GM21786 (cell line): ENCODE measurements around the gene NOTUM.

Source experiments
- ATAC-seq: cut with Tn5 transposase; IDR thresholded peaks from one replicate; pipeline ENCODE4 v1.9.1; 2021; ENCODE audit not compliant: unreplicated experiment

NOTUM gene

DNA sequence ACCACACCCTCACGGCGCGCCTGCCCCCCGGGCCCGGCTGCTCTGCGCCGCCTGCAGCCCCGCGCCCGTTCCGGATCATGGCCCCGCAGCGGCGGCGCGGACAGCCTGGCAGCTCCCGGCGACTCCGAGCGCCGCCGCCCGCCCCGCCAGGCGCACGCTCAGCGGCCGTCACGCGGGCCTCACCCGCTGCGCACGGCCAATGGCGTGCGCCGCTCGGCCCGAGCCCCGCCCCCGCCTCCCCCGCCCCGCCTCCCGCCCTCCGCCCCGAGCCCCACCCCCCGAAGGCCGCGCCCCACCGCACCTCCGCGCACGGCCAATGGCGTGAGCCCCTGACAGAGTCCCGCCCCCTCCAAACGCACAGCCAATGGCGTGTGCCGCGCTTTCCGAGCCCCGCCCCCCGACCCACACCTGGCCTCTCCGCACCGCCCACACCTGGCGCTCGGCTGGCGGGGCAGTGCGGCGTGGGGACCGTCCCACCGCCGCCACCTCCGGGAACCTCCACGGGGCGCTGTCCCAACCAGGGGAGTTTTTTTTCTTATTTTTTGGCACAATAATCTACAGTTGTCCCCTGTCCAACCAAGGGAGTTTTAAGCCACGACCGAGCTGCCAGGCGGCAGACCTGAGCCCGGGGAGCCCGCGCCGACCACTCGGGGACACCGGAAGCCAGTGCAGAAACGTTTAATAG is 49.6 kb downstream of the NOTUM start, which contains the start of gene PCYT2:
TSS of gene PCYT2 (minus strand) at position 123 of the 685 bp plus-strand sequence. CDS start at position 79, 44 bp downstream.
- peak; percentile 74 for ATAC-seq

DNA sequence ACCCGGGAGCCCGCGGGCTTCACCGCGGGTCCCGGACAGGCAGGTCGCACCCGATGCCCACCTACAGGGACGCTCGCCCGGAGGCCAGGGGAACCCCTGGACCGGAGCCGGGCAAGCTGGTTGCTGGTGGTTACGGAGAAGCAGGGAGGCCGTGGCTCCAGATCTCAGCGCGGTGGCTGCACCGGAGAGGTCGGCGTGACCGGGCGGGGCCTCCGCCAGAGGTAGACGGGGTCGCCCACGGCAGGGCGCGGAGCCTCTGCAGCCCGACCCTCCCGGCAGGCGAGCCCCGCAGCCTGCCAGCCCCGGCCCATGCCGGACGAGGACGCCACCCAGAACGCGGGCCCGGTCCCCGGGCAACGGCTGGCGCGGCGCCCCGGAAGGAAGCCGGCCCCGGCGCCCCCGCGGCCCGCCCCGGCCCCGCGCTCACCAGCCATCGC is 50.1 kb downstream of the NOTUM start:
- peak; percentile 28 for ATAC-seq

DNA sequence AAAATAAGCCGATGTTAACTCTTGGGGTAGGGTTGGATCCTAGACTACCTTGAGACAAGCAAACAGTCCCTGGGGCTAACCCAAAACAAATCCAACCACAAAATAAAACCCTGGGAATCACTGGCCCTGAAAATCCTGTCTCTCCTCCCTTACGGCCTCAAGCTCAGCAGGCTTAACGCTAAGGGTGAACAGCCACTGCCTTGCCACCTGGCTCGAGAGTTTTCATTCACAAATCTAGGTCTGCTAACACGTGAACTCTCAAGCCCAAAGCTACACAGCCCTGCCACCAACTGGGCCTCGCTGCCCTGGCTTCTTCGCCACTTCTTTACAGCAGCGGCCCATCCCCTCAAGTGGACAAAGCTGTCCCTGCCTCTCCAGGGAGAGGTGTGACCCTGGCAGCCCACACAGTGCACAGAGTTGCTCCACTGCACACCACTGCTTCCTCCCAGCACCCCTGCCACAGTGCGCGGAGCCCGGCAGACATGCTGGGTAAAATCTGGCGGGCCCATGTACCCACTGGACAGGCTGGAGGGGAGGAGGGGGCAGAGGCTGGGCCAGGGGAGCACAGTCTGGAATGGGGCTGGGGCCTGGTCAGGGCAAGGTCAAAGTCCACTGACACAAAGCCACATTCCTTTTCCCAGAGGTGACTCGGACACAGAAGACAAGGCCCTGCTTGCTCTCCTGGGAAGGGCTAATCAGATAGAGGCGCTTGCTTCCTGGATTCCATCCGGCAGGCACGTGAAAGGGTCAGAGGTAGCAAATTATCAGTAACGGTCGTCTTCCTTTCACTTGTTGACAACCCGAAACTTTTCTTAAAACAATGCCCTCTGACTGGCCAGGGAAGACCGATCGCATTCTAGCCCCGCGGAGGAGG is 50.8 kb downstream of the NOTUM start:
- ATAC-seq: no peak

DNA sequence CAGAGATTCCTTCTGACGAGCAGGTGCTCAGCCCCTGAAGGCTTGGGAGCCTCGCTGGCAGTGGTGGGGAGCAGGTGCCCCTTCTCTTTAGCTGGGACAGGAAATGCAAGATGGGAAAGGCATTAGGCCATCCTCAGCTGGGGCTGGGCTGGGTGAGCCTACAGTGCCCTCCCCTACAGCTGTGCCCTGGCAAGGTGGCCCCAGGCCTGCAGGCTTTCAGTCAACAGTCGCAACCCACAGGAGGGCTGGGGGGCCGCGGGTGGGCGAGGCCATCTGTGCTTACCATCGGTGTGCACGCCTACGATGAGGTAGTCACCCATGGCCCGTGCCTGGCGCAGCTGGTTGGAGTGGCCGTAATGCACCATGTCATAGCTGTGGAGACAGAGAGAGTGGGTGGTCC is 51.8 kb downstream of the NOTUM start:
- ATAC-seq: no peak

DNA sequence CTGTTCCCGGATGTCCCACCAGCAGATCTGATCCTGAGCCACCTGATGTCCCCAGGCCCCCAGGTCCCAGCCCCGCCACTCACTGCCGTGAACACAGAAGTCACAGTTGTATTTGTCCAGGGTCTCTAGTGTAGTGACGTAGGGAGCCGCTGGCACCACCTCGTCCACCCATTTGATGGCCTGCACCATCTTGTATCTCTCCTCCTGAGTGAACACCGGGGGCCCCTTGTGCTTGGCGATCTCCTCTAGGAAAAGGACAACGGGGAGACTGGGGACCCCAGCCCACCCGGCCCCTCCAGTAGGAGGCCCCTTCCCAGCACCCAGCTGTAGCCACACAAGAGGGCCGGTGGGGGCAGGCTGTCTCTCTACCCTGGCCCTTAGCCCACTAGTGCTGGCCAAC is 52.2 kb downstream of the NOTUM start:
- no peak for ATAC-seq

DNA sequence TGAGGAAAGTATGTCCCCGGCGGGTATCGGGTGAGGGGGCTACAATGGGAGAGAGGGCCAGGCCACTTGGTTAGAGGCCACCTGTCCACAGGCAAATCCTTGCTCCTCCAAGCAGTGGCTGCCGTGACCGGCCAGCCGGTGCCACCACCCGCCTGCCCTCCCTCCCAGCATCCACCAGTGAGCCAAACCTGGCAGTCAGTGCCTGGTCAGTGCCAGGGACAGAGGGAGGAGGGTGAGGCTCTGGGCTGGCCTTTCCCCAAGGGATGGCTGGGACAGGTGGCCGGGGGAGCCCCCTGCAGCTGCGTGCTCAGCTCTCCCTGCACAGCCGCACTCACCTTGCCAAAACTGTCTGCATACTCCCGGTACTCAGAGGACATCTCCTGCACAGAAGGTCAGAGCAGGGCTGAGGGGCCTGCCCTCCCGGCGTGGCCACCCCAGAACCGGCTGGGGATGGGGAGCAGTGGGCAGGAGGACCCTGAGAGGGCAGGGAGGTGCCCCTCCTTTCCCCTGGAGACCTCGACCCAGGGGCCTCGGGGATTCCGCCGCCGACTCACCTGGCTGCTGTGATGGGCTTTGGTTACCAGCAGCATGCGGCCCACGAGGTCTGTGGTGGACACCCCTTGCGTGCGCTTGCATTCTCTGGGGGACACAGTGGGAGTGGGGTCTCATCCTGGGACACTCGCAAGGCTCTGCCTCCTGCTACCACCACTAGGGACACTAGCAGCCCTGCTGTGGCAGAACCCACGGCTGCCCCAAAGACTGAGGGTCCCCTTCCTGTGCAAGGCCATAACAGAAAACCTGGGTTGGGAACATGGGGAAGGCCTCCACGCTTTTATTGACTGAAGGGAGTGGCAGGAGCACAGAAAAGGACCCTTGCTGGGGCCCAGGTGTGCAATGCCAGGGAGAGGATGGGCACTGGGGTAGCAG is 53.5 kb downstream of the NOTUM start:
- ATAC-seq: no peak

DNA sequence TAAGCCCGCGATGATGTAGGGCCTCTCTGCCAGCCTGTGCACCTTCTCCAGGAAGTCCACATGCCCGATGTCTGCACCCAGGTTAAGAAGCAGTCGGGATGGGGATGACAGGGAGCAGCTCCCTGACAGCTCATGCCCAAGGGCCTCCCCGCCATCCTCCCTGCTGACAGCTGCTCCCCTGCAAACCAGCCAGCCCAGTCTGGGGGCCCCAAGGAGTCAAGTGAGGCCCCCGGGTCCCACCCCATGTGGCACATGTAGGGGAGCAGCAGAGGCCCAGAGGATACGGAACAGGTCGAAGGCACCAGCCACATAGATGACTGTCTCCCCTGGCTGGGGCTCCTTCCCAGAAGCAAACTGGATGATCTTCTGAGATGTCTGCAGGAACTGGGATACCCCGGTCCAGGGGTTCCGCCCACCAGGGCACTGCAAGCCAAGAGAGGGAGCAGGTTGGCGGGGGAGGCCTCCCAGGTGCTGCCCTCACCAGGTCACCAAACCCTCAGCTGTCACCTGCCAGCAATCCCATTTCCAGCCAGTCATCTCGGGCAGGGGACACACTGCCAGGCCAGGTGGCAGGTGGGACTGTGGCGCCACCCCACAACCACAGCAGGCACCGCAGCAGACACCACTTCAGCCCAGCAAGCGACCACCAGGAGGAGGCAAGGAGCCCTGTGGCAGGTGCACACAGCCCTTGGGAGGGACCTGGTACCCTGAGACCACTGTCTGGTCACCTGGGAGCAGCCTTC is 54.3 kb downstream of the NOTUM start:
- ATAC-seq: no peak

DNA sequence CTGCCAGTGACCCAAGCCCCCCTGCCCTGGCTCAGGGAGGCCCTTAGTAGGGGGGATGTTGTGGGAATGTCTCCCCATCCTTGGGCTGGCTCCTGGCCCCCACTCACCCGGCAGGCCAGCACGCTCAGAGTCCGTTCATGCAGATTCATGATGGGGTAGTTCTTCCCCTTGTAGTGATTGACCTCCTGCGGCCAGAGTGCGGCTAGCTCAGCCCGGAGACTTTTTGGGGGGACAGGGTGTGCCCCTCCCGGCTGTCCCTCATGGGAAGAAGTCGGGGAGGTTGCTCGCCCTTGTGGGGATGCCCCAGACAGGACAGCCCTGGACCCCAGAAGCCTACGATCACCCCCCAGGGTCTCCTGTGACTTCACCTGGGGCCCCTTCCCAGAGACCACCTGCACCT is 55.0 kb downstream of the NOTUM start:
- no peak for ATAC-seq

DNA sequence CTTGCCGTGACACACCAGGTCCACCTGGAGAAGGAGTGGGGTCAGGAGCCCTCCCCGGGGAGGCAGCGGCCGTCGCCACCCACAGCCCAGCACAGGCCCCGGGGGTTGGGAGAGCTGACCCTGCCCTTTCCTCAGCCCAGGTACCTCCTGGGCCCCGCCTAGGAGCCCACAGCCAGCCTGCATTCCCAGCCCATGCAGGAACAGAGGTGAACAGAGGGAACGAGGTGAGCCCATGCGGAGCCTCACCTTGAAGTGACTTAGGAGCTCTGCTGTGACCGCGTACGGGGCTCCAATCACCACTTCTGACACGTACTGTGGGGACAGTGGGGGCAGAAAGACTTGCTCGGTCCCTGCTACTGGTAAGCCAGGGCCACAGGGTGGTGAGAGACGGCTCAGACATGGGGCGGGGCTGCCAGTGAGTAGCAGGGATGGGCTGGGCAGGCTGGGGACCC is 55.5 kb downstream of the NOTUM start:
- ATAC-seq: no peak

DNA sequence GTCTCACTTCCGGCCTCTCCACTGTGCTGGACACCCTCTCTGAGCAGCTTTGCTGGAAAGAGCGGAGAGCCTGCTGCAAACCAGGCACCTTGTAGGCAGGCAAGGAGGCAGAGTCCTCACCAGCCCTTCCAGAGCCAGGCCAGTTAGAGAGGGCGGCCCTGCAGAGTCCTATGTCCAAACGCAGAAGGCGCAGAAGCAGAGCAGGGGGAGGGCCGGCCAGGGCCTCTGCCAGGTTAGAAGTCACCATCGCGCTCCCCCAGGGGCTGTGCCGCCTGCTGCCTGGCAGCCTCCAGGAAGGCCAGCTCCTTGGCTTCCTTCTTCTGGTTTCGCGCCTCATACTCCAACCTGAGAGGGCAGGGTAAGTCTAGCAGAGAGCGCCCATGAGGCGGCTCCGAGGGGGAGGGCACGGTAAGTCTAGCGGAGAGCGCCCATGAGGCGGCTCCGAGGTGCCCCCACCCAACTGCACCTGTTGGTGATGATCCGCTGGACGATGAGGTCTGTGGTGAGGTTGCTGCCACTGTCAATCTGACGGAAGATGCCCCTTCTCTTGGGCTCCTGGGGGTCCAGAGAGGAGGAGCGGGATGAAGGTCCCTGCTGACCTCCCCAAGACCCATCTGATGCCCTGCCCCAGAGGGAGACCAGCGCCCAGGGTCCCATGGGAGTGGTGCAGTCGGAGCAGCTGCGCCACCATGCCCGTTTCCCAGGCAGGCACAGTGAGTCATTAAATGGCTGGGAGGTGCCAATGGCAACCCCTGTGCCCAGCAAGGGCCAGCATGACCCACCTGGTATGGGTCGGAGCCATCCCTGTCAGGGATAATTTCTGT is 56.2 kb downstream of the NOTUM start:
- no peak for ATAC-seq

DNA sequence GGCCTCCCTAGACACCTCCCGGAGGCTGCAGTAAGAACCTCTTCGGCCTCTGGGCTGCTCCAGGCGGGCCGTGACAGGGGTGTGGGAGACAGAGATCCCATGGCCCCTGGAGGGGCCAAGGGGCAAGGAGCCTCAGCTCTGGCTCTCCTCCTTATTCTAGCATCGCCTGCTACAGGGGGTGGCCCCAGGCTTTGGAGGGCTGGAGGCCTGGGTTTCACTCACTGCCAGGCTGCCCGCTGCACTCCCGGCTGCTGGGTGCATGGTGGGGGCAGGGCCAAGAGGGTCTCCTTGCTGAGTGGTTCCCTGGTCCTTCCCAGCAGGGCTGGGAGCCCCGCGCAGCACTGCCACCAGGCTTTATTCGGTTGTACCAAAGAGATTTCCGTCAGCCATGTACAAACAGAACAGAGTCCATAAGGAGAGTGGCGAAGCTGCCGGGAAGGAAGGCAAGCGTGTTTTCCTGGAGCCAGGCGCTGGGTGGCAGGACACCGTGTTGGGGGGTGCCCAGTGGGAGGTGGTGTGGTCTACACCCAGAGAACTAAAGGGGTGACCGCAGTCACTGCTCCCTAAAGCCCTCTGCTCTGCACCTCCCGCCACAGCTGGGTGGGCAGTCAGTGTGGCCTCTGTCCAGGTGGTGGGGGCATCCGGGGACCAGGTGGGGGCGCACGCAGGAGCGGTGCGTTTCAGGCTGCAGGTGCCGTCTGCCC is 56.9 kb downstream of the NOTUM start:
- ATAC-seq: no peak

DNA sequence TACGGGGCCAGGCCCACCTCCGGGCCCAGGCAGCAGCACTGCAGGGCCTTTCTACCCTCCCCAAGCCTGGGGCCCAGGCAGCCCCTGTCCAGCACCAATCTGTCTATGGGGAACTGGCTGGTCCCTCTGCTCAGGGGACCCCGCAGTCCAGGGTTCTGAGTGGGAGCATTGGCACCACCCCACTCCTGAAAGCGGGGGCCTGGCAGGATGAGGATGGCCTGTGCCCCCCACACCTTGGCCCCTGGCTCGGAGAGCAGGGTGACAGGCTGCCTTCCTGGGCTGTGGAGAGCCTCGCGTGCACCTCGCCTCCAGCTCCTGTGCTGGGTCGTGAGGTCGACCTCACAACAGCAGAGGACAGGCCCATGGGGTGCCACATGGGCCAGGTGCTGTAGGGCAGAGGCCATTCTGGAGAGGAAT is 57.6 kb downstream of the NOTUM start:
- ATAC-seq: no peak

DNA sequence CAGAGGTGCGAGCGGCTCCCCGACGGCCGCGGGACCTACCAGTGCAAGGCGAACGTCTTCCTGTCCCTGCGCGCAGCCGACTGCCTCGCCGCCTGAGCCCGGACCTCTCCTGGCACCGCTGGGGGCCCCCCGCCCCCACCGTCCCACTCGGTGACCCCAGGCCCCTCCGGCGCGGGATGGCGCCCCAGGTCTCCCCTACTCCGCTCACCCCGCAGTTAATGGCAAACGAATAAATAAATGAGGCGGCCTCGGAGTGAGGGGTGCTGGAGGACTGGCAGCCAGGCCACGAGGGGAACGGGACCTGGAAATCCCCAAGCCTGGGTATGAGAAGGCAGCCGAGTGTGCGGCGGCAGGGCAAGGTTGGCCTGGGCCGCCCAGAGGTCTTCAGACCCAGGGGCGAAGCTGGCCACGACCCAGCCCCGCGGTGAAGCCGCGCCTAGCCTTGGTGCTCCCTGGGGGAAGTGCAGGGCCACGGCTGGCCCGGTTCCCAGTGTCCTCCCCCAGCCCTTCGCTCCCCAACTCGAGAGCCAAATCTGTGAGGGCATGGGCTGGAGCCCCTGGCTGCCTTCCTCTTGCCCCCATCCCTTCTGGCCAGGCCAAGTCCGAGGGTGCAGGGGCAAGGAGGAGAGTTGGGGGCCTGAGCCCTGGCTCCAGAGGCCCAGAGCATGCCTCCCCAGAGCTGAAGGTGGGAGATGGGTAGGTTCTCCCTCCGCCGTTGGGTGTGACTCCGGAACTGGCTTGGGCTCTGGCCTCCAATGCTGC is 58.2 kb downstream of the NOTUM start:
- ATAC-seq: no peak
